Fibroblast of skin of abdomen (primary cell): Measurements from ENCODE around the gene PIGX. TPM values are rescaled to one million over a fixed set of nuclear protein-coding genes. Genes with fewer than 3 reads are reported as not detected.

ENCODE experiments used
- DNase-seq: peaks from one replicate; pipeline ENCODE4 v3.0.0-alpha.2; 2013
- polyA plus RNA-seq, 2 experiments: library from polyadenylated mRNA; unstranded; fragments of 120-200 nt; gene quantifications; one replicate each; pipeline ENCODE4 v1.2.1, GENCODE V29; 2013; ENCODE audit not compliant: insufficient read length in 2 of 2

The PIGX gene
- polyA plus RNA-seq (2013, experiment 1 of 2; ENCODE audit: insufficient read length): 14.6 TPM
- 17.4 TPM for polyA plus RNA-seq (2013, experiment 2 of 2; ENCODE audit: insufficient read length)

GRCh38 chr3:196711838-196712513, at the start of gene PIGX, which contains the start of gene CEP19:
TSS of gene PIGX (plus strand) at chr3:196712377.
TSS of gene CEP19 (minus strand) at chr3:196712250. CDS start at chr3:196708657, 3,593 bp downstream.
- DNase-seq: peak; percentile 84

GRCh38 chr3:196662711-196663571, 49.2 kb upstream of the PIGX start:
- peak; percentile 60 for DNase-seq

- peak; percentile 49 for DNase-seq
Observed at GRCh38 chr3:196666001-196666867, 45.9 kb upstream of the PIGX start.

- no peak for DNase-seq
Observed at GRCh38 chr3:196667056-196667825, 44.9 kb upstream of the PIGX start.

- DNase-seq: no peak
Observed at GRCh38 chr3:196670339-196670738, 41.8 kb upstream of the PIGX start.

GRCh38 chr3:196673632-196674031, 38.5 kb upstream of the PIGX start:
- DNase-seq: no peak

GRCh38 chr3:196677353-196677752, 34.8 kb upstream of the PIGX start:
- no peak for DNase-seq

GRCh38 chr3:196677931-196678330, 34.2 kb upstream of the PIGX start:
- no peak for DNase-seq

GRCh38 chr3:196684548-196685407, 27.4 kb upstream of the PIGX start:
- peak; percentile 39 for DNase-seq

GRCh38 chr3:196686436-196686835, 25.7 kb upstream of the PIGX start:
- no peak for DNase-seq

GRCh38 chr3:196688349-196688748, 23.8 kb upstream of the PIGX start:
- DNase-seq: peak; percentile 24

- no peak for DNase-seq
Observed at GRCh38 chr3:196689941-196690660, 22.1 kb upstream of the PIGX start.

GRCh38 chr3:196691386-196691785, 20.8 kb upstream of the PIGX start:
- no peak for DNase-seq

GRCh38 chr3:196694202-196694638, 18.0 kb upstream of the PIGX start:
- DNase-seq: no peak

- DNase-seq: no peak
Observed at GRCh38 chr3:196694941-196695848, 17.0 kb upstream of the PIGX start.

GRCh38 chr3:196695849-196696226, 16.3 kb upstream of the PIGX start:
- DNase-seq: no peak

- no peak for DNase-seq
Observed at GRCh38 chr3:196697270-196697669, 14.9 kb upstream of the PIGX start.

GRCh38 chr3:196699749-196700148, 12.4 kb upstream of the PIGX start:
- no peak for DNase-seq

GRCh38 chr3:196700801-196701200, 11.4 kb upstream of the PIGX start:
- no peak for DNase-seq
